Measurements from ENCODE around the gene SZRD1. TPM values are rescaled to one million over a fixed set of nuclear protein-coding genes. Genes with fewer than 3 reads are reported as not detected.

SZRD1 gene
- total and polyA plus RNA-seq, 2 donors (not counting 3 experiments of a cell fraction or from before 2014, with no cell fraction given) = 162 to 164 TPM

- H3K9ac ChIP-seq (replicated peaks; ENCODE audit: extremely low read depth, insufficient read depth, low read length) = peak within 1 kb of the TSS; percentile 79
- DNase-seq (ENCODE audit: low read depth, low spot score) (peak; percentile 96), FAIRE-seq (peak; percentile 66)
- H3K4me1 ChIP-seq (ENCODE audit: control insufficient read depth, extremely low read depth, insufficient read depth, low read length) = peaks cover 26% of the 10 kb centered on the region
- BruUV-seq (replicated peaks) = no TSS peak
- H3K9me3 ChIP-seq (replicated peaks; ENCODE audit: control insufficient read depth, insufficient read depth, low read length) = no peaks in the 10 kb centered on the region
- peaks cover 47% of the 10 kb centered on the region for H3K79me2 ChIP-seq (ENCODE audit: control insufficient read depth, insufficient read depth, low read length)
- H4K20me1 ChIP-seq (replicated peaks; ENCODE audit: control insufficient read depth, extremely low read depth, insufficient read depth, low read length) = no peaks in the 10 kb centered on the region
- no peaks in the 10 kb centered on the region for H3K36me3 ChIP-seq (ENCODE audit: control insufficient read depth in 2 of 2, extremely low read depth in 1 of 2, insufficient read depth in 2 of 2, low read length in 2 of 2)
- H3K27ac ChIP-seq (ENCODE audit: insufficient read depth, low read depth, low read length) = peak within 1 kb of the TSS; percentile 86
- ChIA-PET POLR2A (interaction anchor here (1.1 kb wide), 1 partner anchor 103 kb away, joined by 4 read pairs; no protein-coding TSS in a partner anchor), CTCF (interaction anchor here (0.5 to 6.3 kb wide), 11 partner anchors 11 to 531 kb away, joined by 3 to 76 read pairs (median 3); partner anchors contain the start of gene NECAP2)
- dilution Hi-C loops (cut with MboI; ENCODE audit: extremely low pct_ligation_motif_present, low sequenced_read_pairs) = no loop called here
- no peaks in the 10 kb centered on the region for H3K27me3 ChIP-seq (ENCODE audit: control insufficient read depth in 2 of 2, insufficient read depth in 2 of 2, low read length in 2 of 2)
- H2AFZ ChIP-seq (ENCODE audit: low read depth, low read length) = peak within 1 kb of the TSS; percentile 92
- H3K4me2 ChIP-seq (ENCODE audit: insufficient read depth, low read length) = peak within 1 kb of the TSS; percentile 99
- TF ChIP-seq MAX (IDR thresholded peaks at IDR 0.05; ENCODE audit: insufficient read depth, insufficient read length) (peak; percentile 6), POLR2A (IDR thresholded peaks at IDR 0.05; ENCODE audit: low read depth, low read length) (peak; percentile 80), GATA2 (IDR thresholded peaks at IDR 0.05; ENCODE audit: insufficient read depth, insufficient read length, low read depth, low read length) (no peak), CTCF (IDR thresholded peaks at IDR 0.05; ENCODE audit: extremely low read depth in 1 of 2, insufficient read depth in 1 of 2, low read depth in 1 of 2, low read length in 2 of 2) (peak; percentile 36 to 50), POLR2AphosphoS5 (IDR thresholded peaks at IDR 0.05; ENCODE audit: insufficient read depth, low read depth, low read length) (peak; percentile 87), MYC (IDR thresholded peaks at IDR 0.05; ENCODE audit: low read depth, low read length) (no peak)
- no peaks in the 10 kb centered on the region for H3K9me1 ChIP-seq (replicated peaks; ENCODE audit: control insufficient read depth, extremely low read depth, insufficient read depth, low read length)
- intact Hi-C loops (cut with micrococcal nuclease) = loop anchor here (1.0 to 5.0 kb wide), 4 partner anchors 85 to 145 kb away; partner anchors contain the start of gene NECAP2
- peak within 1 kb of the TSS; percentile 66 to 88 (median 85) for H3K4me3 ChIP-seq (replicated peaks in 1 of 3; ENCODE audit: insufficient read depth in 1 of 3, low read depth in 1 of 3, low read length in 3 of 3)
Measured at GRCh38 chr1:16351994-16352841, 14.8 kb upstream of the SZRD1 start, which contains the start of gene FBXO42. TSS of gene FBXO42 (minus strand) at chr1:16352480. CDS start at chr1:16315418, 37,062 bp downstream.

Measured in endothelial cell of umbilical vein (primary cell).